DLD1 (cell line): ENCODE measurements around the gene EDC3.
"Not testable (repeated sequence)": the region's sequence is repeated elsewhere in the genome, so short reads cannot be mapped to it uniquely, and the experiment has no call there.

Source experiments
- in situ Hi-C: cut with HindIII; loops from 2 replicates; pipeline ENCODE4 v1.10.0; 2017; ENCODE audit warnings: low sequenced_read_pairs

The EDC3 gene

GRCh38 chr15:74695597-74696397 is at the start of gene EDC3:
Gene EDC3 (minus strand): TSS chr15:74696024. CDS start chr15:74675124, 20,900 bp downstream.
- in situ Hi-C loops, result no loop called here

- in situ Hi-C loops, result no loop called here
Measured at GRCh38 chr15:74742422-74742821, 46.6 kb upstream of the EDC3 start.

- in situ Hi-C loops, result not testable (repeated sequence)
Measured at GRCh38 chr15:74738239-74738638, 42.4 kb upstream of the EDC3 start.

GRCh38 chr15:74735305-74735704 is 39.5 kb upstream of the EDC3 start:
- in situ Hi-C loops, result no loop called here

GRCh38 chr15:74733269-74733668 is 37.4 kb upstream of the EDC3 start:
- in situ Hi-C loops, result no loop called here

- in situ Hi-C loops, result no loop called here
Measured at GRCh38 chr15:74732846-74733245, 37.0 kb upstream of the EDC3 start.

GRCh38 chr15:74730619-74731316 is 34.9 kb upstream of the EDC3 start:
- in situ Hi-C loops, result no loop called here

GRCh38 chr15:74729372-74729771 is 33.5 kb upstream of the EDC3 start:
- in situ Hi-C loops, result not testable (repeated sequence)

GRCh38 chr15:74728699-74729098 is 32.9 kb upstream of the EDC3 start:
- in situ Hi-C loops, result not testable (repeated sequence)

- in situ Hi-C loops, result no loop called here
Measured at GRCh38 chr15:74727727-74728126, 31.9 kb upstream of the EDC3 start.

- in situ Hi-C loops, result no loop called here
Measured at GRCh38 chr15:74726774-74727164, 30.9 kb upstream of the EDC3 start.

GRCh38 chr15:74725845-74726773 is 30.3 kb upstream of the EDC3 start:
- in situ Hi-C loops, result no loop called here

- in situ Hi-C loops, result no loop called here
Measured at GRCh38 chr15:74725225-74725774, 29.5 kb upstream of the EDC3 start, which contains the start of gene CYP1A1. Gene CYP1A1 (minus strand): TSS chr15:74725528. CDS start chr15:74723097, 2,431 bp downstream.

- in situ Hi-C loops, result no loop called here
Measured at GRCh38 chr15:74724570-74725224, 28.9 kb upstream of the EDC3 start.

GRCh38 chr15:74723754-74724334 is 28.0 kb upstream of the EDC3 start:
- in situ Hi-C loops, result no loop called here

- in situ Hi-C loops, result no loop called here
Measured at GRCh38 chr15:74723187-74723586, 27.4 kb upstream of the EDC3 start.

- in situ Hi-C loops, result no loop called here
Measured at GRCh38 chr15:74722591-74722990, 26.8 kb upstream of the EDC3 start.

- in situ Hi-C loops, result no loop called here
Measured at GRCh38 chr15:74716651-74717050, 20.8 kb upstream of the EDC3 start.

GRCh38 chr15:74712311-74712710 is 16.5 kb upstream of the EDC3 start:
- in situ Hi-C loops, result no loop called here
